RPMI7951 (cell line): Measurements from ENCODE around the gene FRMD6. TPM values are rescaled to one million over a fixed set of nuclear protein-coding genes. Genes with fewer than 3 reads are reported as not detected.
A peak's percentile ranks its signal among the peaks of the same experiment; 100 is the strongest.

ENCODE experiments used
- DNase-seq: peaks from one replicate; pipeline ENCODE4 v3.0.0-alpha.2; 2012; ENCODE audit warnings: low read depth
- total RNA-seq: library from RNA; depleted of rRNA; stranded (reverse); fragments of >200 nt; shearing (Covaris generic); gene quantifications from 2 replicates; pipeline ENCODE4 v1.2.3, GENCODE V29; 2014

The FRMD6 gene
- total RNA-seq, 1 experiment from 2014 or later, result 127 TPM

GRCh38 chr14:51666826-51667225 lies 15.1 kb downstream of the FRMD6 start:
- DNase-seq, result peak; percentile 37

GRCh38 chr14:51668870-51669269 lies 17.2 kb downstream of the FRMD6 start:
- no peak for DNase-seq

GRCh38 chr14:51674294-51675002 lies 22.7 kb downstream of the FRMD6 start:
- DNase-seq, result peak; percentile 50

DNA sequence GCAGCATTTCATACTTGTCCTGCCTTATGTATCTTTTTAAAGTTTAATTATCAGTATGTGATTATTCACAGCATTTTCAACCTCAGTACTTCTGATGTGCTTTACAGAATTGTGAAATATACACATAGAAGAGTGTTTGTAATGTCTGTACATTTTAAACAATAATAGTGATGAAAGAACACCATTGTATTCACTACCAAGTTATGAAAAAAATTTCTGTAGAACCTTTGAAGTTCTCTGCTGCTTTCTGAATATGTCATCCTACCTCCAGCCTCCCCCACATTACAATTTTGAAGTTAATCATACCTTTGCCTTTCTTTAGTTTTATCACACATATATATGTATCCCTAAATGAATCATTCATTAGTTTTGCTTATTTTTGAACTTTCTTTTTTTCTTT lies 24.8 kb downstream of the FRMD6 start:
- no peak for DNase-seq

GRCh38 chr14:51677266-51677665 lies 25.6 kb downstream of the FRMD6 start:
- peak; percentile 72 for DNase-seq

DNA sequence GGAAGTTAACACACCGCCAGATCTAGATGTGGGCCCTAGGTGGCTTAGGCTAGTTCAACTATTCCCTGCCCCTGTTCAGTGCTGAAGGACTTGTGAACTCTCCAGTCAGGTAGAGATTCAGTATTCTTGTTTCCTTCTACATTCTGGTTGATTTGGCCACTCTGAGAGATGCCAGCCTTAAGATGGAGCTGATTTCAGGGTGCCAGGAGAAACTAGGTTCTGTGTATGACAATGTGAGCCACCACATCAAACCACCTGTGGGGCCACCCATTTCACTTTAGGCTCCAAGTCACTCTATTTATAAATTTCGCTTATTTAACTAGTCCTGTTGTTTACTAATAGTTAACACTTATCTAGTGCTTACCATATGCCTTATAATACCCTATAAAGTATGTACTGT lies 26.0 kb downstream of the FRMD6 start:
- DNase-seq, result no peak

GRCh38 chr14:51680031-51680430 lies 28.3 kb downstream of the FRMD6 start:
- no peak for DNase-seq

DNA sequence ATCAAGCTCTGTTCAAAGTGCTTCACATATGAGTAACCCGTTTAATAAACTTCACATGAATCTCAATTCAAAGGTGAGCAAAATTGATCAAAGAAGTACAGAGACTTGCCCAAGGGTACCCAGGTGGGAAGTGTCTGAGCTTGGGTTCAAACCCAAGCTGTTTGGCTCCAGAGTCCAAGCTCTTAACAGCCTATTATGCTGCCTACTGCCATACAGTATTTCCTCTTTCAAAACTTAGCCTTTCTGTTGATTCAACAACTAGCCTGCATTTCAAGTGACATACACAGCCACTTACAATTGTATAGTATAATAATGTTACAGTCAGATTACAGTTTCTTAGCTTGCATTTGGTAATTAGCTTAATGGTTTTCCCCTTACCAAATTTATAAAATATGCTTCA lies 29.7 kb downstream of the FRMD6 start:
- DNase-seq, result no peak

- DNase-seq, result no peak
These were observed 30.7 kb downstream of the FRMD6 start for GRCh38 chr14:51682411-51682810.

DNA sequence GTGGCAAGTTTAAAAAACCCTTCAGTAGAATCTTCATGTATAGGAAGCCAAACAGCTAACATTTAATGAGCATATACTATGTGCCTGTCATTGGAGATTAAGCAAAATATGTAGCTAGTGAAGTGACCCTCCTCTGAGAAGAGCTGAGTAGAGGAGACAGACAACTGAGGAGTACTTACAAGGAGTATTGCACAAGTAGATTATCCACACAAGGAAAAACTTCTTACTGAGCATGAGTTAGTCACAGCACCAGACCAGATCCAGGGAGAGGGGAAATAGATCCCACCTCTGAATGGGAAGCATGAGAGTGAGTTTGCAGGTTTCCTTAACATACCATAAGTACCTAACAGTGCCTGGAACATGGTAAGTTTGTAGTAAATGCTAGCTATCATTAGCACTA lies 33.0 kb downstream of the FRMD6 start:
- DNase-seq, result no peak

DNA sequence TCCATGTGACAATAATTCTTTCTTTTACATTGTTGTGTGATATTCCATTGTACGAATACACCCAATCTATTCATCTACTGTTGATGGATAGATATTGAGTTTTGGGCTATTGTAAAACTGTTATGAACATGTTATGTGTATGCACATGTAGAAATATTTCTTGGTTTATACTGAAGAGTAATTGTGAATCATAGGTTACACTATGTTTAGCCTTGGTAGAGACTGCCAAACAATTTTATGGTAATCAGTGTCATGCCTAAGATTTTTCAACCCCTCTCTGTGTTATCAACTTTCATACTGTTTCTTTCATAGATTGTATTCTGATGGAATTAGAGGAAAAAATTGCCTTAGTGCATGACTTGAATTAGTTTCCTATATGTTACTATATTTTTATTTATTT lies 39.5 kb downstream of the FRMD6 start:
- no peak for DNase-seq

DNA sequence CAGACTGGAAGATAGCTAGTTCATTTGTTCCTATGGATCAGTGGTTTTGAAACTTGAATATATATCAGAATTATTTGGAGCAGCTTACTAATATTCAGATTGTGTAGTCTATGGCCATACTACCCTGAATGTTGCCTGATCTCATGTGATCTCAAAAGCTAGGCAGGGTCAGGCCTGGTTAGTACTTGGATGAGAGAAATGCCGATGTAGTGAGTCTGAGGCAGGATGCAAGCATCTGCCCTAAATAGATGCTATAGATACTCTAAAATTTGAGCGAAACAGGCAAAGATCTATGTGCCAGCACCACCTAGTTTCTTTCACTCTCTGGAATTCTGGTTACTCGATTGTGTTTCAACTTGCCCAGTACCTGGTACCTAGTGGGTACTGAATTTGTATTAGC lies 40.9 kb downstream of the FRMD6 start:
- no peak for DNase-seq

DNA sequence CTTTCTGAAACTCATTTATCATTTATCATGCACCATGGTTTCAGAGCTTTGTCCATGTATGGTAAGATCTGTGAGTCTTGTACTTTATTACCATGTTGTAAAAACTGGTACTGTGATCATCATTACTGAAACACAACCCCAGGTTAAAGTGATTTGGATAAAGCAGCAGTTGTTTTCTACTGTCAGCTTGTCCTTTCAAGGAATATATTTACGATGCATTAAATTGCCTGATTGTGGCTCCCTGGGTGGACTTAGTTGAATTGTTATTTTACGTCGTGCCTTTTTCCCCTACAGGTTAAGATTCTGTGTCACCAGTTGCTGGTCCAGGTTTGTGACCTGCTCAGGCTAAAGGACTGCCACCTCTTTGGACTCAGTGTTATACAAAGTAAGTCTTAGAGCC lies 46.1 kb downstream of the FRMD6 start:
- DNase-seq, result no peak

- DNase-seq, result peak; percentile 11
These were observed 50.2 kb downstream of the FRMD6 start for GRCh38 chr14:51701951-51702350.

DNA sequence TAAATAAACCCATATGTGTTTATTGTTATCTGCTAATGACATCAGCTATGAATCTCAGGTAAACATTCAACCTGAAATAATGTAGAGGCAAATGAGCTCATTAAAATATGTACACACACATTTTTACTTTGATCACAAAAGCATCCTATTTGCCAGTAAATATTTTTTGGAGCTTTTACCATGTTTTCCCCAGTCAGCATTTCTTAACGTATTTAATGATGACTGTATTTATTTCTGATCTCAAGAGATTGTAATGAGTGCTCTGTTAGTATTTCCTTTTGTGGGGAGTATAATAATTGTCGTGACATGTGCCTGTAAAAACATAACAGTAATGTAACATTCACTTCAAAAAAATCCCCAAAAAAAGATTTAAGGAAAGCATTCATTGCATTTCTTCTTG lies 52.1 kb downstream of the FRMD6 start:
- no peak for DNase-seq

GRCh38 chr14:51704545-51704944 lies 52.8 kb downstream of the FRMD6 start:
- no peak for DNase-seq

- no peak for DNase-seq
These were observed 55.6 kb downstream of the FRMD6 start for GRCh38 chr14:51707327-51707726.

DNA sequence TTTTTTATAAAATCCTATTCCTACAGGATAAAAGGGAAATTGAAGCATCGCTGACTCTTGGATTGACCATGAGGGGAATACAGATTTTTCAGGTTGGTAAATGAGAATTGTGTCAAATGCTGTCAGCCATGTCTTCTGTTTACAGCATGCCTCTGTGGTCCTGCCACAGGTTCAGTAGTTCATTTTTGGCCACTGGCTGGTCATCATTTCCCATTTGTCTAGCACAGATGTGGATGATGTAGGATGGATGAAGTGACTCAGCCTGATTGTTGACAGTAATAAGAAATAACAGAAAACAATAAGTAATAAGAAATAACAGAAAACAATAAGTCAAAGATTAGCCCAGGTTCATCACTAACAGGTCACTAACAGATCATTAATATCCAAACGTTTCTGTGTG lies 59.8 kb downstream of the FRMD6 start:
- DNase-seq, result no peak

GRCh38 chr14:51715250-51715649 lies 63.5 kb downstream of the FRMD6 start:
- no peak for DNase-seq

DNA sequence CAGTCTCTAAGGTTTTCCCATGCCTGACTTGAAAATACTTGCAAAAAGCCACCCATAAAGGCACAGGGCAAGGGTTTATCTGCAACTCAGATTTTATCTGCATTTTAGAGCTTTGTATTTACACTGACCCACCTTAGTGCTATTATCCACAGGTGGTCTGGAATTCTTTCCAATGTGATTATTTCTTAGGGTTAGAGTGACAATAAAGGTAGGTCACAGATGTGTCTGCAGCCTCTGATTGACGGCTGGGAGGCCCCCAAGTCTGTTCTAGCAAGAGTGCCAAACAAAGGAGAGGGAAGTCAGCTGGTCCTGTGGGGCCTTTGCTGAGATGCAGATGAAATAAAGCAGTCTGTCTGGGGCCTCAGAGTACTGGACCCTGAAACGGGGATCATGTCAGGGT lies 64.0 kb downstream of the FRMD6 start:
- no peak for DNase-seq

GRCh38 chr14:51716610-51717009 lies 64.9 kb downstream of the FRMD6 start:
- peak; percentile 27 for DNase-seq

DNA sequence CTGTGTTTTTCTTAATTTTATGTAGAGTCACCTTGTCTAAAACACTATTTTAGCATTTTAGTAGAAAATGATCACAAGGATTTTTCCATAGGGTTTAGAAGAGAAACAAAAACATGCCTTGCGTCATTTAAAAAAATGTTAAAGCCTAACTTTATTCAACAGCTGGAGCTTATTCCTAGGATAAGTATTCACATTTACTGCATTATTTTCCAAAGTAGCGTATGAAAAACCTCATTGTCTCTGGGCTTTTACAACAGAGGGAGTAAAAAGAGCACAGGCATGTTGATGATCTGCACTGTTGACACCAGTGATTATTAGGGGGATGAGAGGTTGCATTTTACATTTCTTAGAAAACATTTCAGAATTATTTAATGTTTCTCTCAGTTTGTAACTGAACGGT lies 66.1 kb downstream of the FRMD6 start:
- DNase-seq, result no peak

GRCh38 chr14:51719955-51720354 lies 68.2 kb downstream of the FRMD6 start:
- no peak for DNase-seq

- DNase-seq, result no peak
These were observed 72.3 kb downstream of the FRMD6 start for GRCh38 chr14:51723990-51724389.
